ENCODE measurements around the gene GFI1B.

DNA sequence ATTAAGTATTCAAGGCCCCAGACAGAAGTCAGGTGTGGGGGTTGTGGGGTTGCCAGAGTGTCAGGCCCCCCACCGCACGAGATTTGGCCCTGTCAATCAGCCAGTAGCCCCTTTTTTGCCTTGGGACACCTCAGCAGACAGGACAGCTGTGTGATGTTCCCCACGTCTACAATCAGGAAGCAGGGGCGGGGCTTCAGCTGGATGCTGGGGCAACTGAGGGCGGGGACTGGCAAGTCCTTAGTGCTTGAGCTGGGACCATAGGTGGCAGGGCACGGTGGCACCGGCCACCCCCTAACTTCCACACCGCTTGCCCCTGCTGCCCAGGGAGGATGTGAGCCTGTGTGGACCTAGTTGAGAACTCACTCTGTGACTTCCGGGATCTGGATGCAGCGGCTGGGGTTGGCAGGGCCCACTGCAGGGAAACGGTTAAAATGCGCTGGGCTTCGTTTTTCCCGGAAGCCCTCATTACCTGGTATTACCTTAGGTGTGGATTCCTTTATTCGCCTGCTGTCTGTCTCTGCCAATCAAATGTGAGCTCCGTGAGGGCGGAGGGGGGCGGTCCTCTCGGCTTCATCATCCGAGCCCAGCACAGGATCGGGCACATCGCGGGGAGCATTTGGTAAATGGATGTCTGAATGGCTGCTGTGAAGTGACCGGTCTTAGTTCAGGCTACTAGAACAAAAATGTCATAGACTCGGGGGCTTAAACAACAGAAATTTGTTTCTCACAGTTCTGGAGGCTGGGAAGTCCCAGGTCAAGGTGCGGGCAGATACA, 44.8 kb downstream of the GFI1B start:
- no peak for TF ChIP-seq CTCF (conservative IDR thresholded peaks at IDR 0.05; ENCODE audit: low read depth, low read length)
- TF ChIP-seq EZH2 (IDR thresholded peaks at IDR 0.05; ENCODE audit: low read length, unreplicated experiment) = no peak

Data from PC-3 (cell line).